Measurements from ENCODE around the gene UMPS. TPM values are rescaled to one million over a fixed set of nuclear protein-coding genes. Genes with fewer than 3 reads are reported as not detected.

Gene UMPS
- total RNA-seq, 2 donors from 2014 or later = 53.9 to 60.8 TPM

DNA sequence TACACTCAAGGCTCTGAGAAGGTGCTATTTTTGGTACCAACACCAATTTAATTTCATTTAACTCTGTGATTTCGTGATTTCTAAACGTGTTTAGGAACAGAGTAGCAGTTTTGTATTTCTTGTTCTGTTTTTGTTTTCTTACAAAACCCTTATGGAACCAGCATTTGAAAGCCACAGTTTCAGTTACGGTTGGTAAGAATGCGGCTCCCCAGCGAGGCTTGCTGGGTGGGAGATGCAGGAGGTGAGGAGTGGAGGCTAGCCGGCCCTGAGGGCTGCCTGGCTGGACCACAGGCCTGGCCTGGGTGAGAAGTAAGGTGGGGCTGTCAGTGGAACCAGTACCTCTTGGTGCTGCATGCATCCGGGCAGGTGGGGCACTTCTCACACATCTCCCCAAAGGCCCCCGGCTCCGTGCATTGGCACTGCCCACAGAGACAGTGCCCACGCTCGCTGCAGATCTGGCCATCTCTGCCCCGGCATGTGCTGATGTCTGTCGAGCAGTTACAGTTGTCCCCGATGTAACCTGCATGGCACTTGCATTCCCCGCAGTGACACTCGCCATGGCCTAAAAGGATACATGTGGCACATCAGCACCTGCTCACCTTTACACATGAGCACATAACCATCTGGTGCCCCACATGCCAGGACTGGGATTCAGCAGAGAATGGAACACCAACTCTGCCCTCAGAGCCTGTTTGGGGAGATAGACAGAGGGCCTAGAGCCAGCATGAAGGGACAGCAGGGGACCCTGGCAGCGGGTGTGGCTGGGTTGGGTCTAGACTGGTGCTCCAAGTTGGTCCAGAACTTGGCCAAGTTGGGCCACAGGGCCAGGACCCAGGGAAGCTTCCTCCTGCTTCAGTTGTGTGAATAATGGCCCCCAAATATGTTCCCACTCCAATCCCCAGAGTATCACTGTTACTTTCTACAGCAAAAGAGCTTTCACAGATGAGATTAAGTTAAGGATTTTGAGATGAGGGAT, 43.4 kb downstream of the UMPS start:
- DNase-seq = no peak
- Mint-ChIP-seq H3K4me1 (peaks cover 47% of the 10 kb centered on the region), H3K9me3 (no peaks in the 10 kb centered on the region), H3K27ac (peak overlapping the region; percentile 82), H3K4me3 (no peak overlapping the region), H3K27me3 (ENCODE audit: insufficient read depth) (no peaks in the 10 kb centered on the region), H3K36me3 (ENCODE audit: low read depth) (peaks cover 78% of the 10 kb centered on the region)
- H3K4me3 ChIP-seq (ENCODE audit: low read length) = no peak overlapping the region
- no peaks in the 10 kb centered on the region for H3K27me3 ChIP-seq (ENCODE audit: control insufficient read depth, insufficient read depth, low read length, poor library complexity, severe bottlenecking)
- H3K9me3 ChIP-seq (ENCODE audit: control insufficient read depth, low read length) = no peaks in the 10 kb centered on the region
- no peak overlapping the region for H3K27ac ChIP-seq (ENCODE audit: low read depth, low read length)
- peaks cover 22% of the 10 kb centered on the region for H3K4me1 ChIP-seq (ENCODE audit: control insufficient read depth, insufficient read depth, low read length)
- WGBS, 2 experiments (ENCODE audit: insufficient coverage in 1 of 2, insufficient read length in 1 of 2) = 92 to 93% methylated on average over 13 to 17 of the region's 17 CpGs
- H3K36me3 ChIP-seq (ENCODE audit: control insufficient read depth, insufficient read depth, low read length) = peaks cover 92% of the 10 kb centered on the region
- H3K9ac ChIP-seq (ENCODE audit: extremely low read depth, low read length, poor library complexity, severe bottlenecking) = no peak overlapping the region
- TF ChIP-seq, protein P1, sequence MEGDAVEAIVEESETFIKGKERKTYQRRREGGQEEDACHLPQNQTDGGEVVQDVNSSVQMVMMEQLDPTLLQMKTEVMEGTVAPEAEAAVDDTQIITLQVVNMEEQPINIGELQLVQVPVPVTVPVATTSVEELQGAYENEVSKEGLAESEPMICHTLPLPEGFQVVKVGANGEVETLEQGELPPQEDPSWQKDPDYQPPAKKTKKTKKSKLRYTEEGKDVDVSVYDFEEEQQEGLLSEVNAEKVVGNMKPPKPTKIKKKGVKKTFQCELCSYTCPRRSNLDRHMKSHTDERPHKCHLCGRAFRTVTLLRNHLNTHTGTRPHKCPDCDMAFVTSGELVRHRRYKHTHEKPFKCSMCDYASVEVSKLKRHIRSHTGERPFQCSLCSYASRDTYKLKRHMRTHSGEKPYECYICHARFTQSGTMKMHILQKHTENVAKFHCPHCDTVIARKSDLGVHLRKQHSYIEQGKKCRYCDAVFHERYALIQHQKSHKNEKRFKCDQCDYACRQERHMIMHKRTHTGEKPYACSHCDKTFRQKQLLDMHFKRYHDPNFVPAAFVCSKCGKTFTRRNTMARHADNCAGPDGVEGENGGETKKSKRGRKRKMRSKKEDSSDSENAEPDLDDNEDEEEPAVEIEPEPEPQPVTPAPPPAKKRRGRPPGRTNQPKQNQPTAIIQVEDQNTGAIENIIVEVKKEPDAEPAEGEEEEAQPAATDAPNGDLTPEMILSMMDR (conservative IDR thresholded peaks at IDR 0.05) = no peak

DNA sequence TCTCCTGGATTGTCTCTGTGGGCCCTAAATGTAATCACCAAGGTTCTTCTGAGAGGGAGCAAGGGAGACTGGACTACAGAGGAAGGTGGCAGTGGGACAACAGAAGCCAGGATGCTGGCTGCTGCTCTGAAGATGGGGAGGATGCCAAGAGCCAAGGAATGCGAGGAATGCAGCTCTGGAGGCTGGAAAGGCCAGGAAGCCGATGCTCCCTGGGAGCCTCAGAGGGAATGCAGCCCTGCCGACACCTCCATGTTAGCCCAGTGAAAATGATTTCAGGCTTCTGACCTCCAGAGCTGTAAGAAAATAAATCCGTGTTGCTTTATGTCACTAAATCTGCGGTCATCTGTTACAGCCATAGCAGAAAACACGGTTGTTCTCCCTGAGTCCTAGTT, 44.1 kb downstream of the UMPS start:
- WGBS, 2 experiments (ENCODE audit: insufficient coverage in 1 of 2, insufficient read length in 1 of 2) = 80 to 89% methylated on average over 6 of the region's 6 CpGs
- Histone ChIP-seq H3K4me3 (ENCODE audit: low read length) (no peak overlapping the region), H3K36me3 (ENCODE audit: control insufficient read depth, insufficient read depth, low read length) (peaks cover 91% of the 10 kb centered on the region), H3K9ac (ENCODE audit: extremely low read depth, low read length, poor library complexity, severe bottlenecking) (no peak overlapping the region), H3K9me3 (ENCODE audit: control insufficient read depth, low read length) (no peaks in the 10 kb centered on the region), H3K4me1 (ENCODE audit: control insufficient read depth, insufficient read depth, low read length) (peaks cover 22% of the 10 kb centered on the region), H3K27ac (ENCODE audit: low read depth, low read length) (peak overlapping the region; percentile 35), H3K27me3 (ENCODE audit: control insufficient read depth, insufficient read depth, low read length, poor library complexity, severe bottlenecking) (no peaks in the 10 kb centered on the region)
- Mint-ChIP-seq H3K27ac (peak overlapping the region; percentile 82), H3K4me1 (peaks cover 50% of the 10 kb centered on the region), H3K36me3 (ENCODE audit: low read depth) (peaks cover 79% of the 10 kb centered on the region), H3K27me3 (ENCODE audit: insufficient read depth) (no peaks in the 10 kb centered on the region), H3K9me3 (no peaks in the 10 kb centered on the region), H3K4me3 (no peak overlapping the region)
- TF ChIP-seq, protein P1 (conservative IDR thresholded peaks at IDR 0.05) = no peak
- peak; percentile 90 for DNase-seq

DNA sequence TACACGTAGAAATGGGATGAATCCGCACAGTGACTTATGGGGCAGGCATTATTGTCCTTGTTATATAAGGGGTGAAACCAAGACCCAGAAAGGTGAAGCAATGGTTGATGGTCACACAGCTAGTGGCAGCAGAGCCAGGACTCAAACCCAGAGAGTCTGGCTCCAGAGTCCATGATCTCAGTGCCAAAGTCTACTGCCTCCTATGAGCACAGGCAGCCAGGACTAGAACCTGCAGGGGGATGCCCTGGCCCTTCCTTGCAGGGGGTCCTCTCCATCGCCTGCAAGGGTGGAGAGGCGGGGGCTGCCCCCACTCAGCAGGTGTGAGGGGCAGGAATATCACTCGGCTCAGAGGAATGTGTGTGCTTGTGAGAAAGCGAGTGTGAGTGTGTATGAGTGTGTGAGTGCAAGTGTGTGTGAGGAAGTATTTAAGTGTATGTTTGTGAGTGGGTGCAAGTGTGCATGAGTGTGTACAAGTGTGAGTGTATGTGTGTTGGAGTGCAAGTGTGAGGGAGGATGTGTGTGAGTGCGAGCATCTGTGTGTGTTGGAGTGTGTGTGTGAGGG, 44.7 kb downstream of the UMPS start:
- Mint-ChIP-seq H3K4me3 (no peak overlapping the region), H3K27me3 (ENCODE audit: insufficient read depth) (no peaks in the 10 kb centered on the region), H3K27ac (peak overlapping the region; percentile 82), H3K4me1 (peaks cover 45% of the 10 kb centered on the region), H3K36me3 (ENCODE audit: low read depth) (peaks cover 78% of the 10 kb centered on the region), H3K9me3 (no peaks in the 10 kb centered on the region)
- peaks cover 85% of the 10 kb centered on the region for H3K36me3 ChIP-seq (ENCODE audit: control insufficient read depth, insufficient read depth, low read length)
- no peak overlapping the region for H3K9ac ChIP-seq (ENCODE audit: extremely low read depth, low read length, poor library complexity, severe bottlenecking)
- H3K4me1 ChIP-seq (ENCODE audit: control insufficient read depth, insufficient read depth, low read length) = peaks cover 16% of the 10 kb centered on the region
- no peak overlapping the region for H3K4me3 ChIP-seq (ENCODE audit: low read length)
- TF ChIP-seq, protein P1 (conservative IDR thresholded peaks at IDR 0.05) = no peak
- H3K27me3 ChIP-seq (ENCODE audit: control insufficient read depth, insufficient read depth, low read length, poor library complexity, severe bottlenecking) = no peaks in the 10 kb centered on the region
- WGBS, 2 experiments (ENCODE audit: insufficient coverage in 1 of 2, insufficient read length in 1 of 2) = 85 to 91% methylated on average over 6 to 7 of the region's 7 CpGs
- H3K27ac ChIP-seq (ENCODE audit: low read depth, low read length) = peak overlapping the region; percentile 35
- no peaks in the 10 kb centered on the region for H3K9me3 ChIP-seq (ENCODE audit: control insufficient read depth, low read length)
- peak; percentile 65 for DNase-seq

All from endodermal cell (in vitro differentiated cells).